AG08395 (cell line): ENCODE results near the gene MEI1.
"Not testable (repeated sequence)": the region's sequence is repeated elsewhere in the genome, so short reads cannot be mapped to it uniquely, and the experiment has no call there.

Experiments
- DNase-seq: peaks from one replicate; pipeline ENCODE4 v3.0.0; 2012; ENCODE audit warnings: mixed read lengths, low spot score

Gene MEI1

GRCh38 chr22:41683052-41683451, 16.3 kb upstream of the MEI1 start:
- DNase-seq = no peak

DNA sequence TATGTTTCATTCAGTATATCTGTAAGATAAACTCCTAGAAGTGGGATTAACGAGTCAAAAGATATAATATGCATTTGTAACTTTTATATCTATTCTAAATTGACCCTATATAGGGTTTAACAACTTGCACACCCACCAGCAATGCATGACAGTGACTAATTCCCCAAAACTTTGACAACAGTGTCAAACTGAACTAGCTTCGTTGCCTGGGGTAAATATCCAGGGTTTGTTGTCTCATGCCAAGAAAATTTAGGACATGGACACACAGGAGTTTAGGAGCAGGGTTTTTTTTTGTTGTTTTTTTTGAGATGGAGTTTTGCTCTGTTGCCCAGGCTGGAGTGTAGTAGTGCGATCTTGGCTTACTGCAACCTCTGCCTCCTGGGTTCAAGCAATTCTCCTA, 15.7 kb upstream of the MEI1 start:
- DNase-seq = no peak

DNA sequence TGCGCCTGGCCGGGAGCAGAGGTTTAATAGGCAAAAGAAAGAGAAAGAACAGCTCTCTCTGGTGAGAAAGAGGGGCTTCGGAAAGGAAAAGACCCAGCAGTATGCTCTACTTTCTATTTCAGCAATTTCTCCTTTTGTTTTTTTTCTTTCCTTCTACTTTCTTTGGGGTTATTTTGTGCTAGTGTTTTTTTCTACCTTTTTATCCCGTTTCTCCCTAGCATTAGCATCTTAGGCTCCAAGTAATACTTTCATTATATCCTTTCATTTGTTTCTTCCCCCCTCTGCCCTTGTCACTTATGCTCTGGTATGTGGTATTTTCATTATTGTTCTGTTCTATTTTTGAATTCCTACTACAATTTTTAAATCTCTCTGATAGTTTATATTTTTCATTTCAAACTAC, 15.1 kb upstream of the MEI1 start:
- no peak for DNase-seq

- DNase-seq = not testable (repeated sequence)
Measured at GRCh38 chr22:41686890-41687289, 12.4 kb upstream of the MEI1 start.

DNA sequence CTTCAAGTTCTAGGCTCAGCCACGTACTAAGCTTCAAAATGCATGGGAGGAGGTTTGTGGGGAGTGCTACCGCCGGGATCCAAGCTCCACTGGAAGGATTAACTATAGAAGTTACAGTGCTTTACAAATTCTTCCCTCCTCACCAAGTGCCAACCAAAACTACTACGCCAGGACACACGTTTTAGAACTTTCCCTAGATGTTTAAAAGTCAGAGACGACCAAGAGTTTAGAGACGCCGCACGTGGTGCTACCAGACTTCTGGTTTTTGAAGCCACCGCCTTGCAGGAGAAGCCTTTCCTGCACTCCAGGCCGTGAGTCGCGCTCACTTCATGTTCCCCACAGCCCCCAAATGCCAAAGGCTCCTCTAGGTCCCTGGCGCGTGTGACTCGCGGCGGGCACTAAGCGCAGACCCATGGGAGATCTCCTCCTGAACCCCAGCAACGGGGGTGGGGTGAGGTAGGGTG, 11.4 kb upstream of the MEI1 start:
- no peak for DNase-seq

GRCh38 chr22:41688365-41689211, 10.7 kb upstream of the MEI1 start, which contains the start of gene SNU13:
Gene SNU13 (minus strand): TSS chr22:41688867. CDS start chr22:41688796, 71 bp downstream.
- DNase-seq = peak; percentile 94

DNA sequence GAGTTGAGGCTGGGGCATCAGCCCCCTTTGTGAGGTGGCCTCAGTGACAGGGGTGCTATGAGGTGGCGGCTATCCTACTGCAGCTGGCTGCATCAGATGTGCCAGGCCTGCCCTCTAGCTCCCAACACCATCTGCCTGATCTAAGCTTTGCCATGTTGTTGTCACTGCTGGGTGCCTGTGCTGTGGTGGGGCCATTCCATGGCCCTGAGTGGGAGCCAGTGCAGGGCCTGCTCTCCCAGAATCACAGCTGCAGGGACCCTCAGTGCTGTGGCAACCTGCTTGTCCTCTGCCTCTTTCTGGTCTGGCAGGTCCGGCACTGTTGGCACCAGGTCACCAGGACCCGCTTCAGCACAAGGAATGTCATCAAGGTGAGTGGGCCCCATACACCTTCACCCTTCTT, 8.8 kb upstream of the MEI1 start:
- no peak for DNase-seq

GRCh38 chr22:41695211-41695610, 4.1 kb upstream of the MEI1 start:
- no peak for DNase-seq

- DNase-seq = no peak
Measured at GRCh38 chr22:41696703-41697102, 2.6 kb upstream of the MEI1 start.

DNA sequence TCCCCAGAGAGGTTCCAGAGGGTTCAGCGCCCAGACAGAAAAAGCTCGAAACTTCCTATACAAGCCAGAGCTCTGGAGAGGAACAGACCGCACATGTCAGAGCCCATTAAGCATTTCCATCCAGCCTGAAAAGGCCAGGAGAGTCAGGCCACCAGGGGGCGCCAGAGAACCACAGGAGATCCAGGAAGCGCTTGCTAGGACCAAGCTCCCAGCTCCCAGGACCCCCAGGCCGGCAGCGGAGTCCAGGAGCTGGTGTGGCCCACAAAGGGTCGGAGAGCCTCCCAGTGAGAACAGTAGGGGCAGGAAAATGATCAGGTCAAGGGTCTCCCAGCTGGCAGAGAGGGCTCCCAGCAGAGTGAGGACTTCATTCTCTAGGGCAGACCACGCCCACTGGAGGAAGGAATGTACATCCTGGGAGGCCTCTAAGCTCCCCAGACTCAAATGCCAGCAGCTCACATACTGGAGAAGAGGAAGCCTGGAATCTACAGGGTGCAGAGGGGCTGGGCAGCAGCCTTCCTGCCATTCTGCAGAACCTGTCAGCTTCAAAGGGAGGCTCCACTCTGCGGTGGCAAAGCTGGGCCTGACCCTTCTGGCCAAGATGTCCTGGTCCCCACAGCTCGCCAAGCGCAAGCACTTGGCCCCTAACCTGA, 2.1 kb upstream of the MEI1 start:
- peak; percentile 92 for DNase-seq

DNA sequence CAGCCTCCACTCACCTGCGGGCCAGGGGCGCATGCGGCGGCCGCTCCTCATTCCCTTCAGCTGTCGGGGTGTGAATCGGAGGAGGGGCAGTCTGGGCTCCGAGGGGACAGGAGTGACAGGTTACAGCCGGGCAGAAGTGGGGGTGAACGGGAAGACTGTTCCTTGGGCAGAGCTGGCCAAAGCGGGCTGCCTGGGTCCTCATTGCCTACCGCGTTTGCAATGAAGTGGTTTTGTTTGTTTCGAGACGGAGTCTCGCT, 733 bp downstream of the MEI1 start:
- DNase-seq = no peak

- DNase-seq = no peak
Measured at GRCh38 chr22:41702763-41703162, 3.5 kb downstream of the MEI1 start.

DNA sequence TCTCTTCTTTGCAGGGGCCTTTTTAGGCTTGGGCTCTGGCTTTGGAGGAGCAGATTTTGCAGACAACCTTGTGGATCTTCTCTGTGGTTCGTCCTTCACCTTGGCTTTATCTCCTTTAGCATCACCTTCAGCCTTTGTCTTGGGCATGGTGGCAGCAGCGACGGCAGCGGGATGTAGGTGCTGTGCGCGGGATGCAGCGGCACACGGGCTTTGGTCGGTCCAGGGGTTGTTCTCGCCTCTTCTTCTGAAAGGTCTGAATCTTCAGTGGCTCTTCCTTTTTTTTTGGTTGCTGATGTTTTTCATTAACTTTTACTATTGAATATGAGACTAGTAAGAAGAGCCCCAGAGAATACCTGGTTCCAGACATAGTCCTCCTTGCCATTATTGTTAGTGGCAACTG, 10.0 kb downstream of the MEI1 start:
- DNase-seq = no peak

- no peak for DNase-seq
Measured at GRCh38 chr22:41713004-41713403, 13.7 kb downstream of the MEI1 start.

DNA sequence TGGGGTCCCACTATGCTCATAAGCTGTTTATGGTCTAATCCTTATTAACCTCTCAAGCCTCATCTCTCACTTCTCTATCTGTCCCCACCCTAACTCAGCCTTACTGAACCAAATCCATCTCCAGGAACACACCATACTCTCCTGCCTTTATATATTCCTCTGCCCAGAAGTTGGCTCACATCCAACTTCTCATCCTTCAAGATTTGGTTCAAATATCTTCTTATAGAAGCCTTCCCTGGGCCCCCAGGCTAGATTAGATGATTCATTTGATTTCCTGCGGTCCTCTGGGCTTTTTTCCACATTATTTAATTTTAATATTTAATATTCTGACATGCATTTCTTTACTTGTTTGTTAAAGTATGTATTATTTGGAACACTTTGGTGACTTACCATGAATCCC, 23.2 kb downstream of the MEI1 start:
- DNase-seq = no peak

- DNase-seq = no peak
Measured at GRCh38 chr22:41725510-41726110, 26.3 kb downstream of the MEI1 start.

DNA sequence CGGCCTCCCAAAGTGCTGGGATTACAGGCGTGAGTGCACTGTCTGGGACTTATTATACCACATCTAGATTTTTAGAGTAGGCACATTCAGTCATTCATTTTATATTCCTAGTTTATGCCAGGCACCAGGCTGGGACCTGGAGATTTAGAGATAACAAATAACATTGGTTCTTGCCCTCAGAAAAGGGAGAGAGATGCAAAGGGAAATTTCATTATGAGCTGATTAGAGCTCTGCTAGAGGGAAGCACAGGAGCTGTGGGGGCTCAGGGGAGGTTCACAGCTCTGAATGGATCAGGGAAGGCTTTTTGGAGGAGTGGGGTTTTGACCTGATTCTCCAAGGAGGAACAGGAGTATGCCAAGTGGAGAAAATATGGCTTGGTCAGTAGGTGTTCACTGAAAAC, 32.3 kb downstream of the MEI1 start:
- DNase-seq = no peak

- no peak for DNase-seq
Measured at GRCh38 chr22:41732096-41732772, 32.9 kb downstream of the MEI1 start.

DNA sequence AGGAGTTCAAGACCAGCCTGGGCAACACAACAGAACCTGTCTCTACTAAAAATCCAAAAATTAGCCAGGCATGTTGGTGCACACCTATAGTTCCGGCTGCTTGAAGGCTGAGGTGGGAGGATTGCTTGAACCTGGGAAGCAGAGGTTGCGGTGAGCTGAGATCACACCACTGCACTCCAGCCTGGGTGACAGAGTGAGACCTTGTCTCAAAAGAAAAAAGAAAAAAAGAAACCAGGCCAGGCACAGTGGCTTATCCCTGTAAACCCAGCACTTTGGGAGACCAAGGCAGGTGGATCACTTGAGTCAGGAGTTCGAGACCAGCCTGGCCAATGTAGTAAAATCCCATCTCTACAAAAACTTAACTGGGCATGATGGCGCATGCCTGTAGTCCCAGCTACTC, 33.9 kb downstream of the MEI1 start:
- DNase-seq = not testable (repeated sequence)

GRCh38 chr22:41739576-41739975, 40.3 kb downstream of the MEI1 start:
- no peak for DNase-seq

DNA sequence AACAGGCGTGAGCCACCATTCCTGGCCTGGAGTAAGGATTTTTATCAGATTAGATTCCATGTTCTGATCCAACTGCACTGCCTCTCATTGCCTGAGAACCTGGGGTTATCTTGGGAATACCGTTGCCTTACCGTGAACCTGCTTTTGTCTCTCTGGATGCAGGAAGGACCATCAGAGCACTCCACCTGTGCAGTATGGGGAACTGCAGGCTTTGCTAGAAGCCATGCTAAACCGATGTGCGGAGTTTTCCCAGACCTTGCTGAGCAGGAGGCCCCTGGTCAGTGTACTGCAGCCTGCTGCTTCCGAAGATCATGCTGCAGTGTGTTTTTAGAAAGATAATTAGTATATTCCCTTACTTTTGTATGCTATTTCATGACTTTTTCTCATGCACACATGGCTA, 43.6 kb downstream of the MEI1 start:
- no peak for DNase-seq

DNA sequence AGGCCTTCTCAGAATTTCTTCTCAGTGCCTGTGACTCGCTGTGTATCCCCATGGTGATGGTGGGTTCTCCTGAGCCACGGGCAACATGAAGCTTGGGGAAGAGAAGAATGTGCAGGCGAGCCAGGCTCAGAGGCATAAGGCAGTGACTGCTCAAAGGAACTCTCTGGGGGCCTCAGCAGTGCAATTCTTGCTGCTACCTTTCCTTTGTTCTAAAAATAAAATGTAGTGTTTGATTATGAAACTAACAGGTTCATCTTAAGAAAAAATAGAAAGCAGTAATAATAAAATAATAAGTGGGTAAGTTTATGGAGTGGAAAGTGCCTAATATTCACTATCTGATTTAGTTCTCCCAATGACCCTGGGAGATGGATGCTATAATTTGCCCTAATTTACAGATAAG, 46.7 kb downstream of the MEI1 start:
- DNase-seq = no peak
